GM21723 (cell line): ENCODE results near the gene NDOR1.

Experiments used
- ATAC-seq: cut with Tn5 transposase; IDR thresholded peaks from one replicate; pipeline ENCODE4 v1.9.1; 2021; ENCODE audit warnings: mild to moderate bottlenecking, moderate library complexity; ENCODE audit not compliant: unreplicated experiment

Gene NDOR1

DNA sequence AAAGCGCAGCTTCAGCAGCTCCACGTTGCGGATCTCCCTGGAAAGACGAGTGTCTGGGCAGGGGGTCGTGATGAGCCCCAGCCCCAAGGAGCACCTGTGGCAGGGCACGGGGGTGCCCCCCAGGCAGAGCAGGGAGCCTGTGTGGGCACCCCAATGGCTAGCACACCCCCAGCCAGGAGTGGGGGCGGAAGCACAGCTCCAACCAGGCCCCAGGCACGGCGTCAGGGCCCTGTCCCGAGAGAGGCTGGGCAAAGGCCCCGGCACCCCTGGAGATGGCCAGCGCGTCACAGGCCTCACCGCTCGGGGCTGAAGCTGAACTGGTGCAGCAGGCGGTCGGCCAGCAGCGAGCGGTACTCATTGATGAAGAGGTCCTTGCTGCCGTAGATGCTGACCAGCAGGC, 25.0 kb upstream of the NDOR1 start:
- no peak for ATAC-seq

DNA sequence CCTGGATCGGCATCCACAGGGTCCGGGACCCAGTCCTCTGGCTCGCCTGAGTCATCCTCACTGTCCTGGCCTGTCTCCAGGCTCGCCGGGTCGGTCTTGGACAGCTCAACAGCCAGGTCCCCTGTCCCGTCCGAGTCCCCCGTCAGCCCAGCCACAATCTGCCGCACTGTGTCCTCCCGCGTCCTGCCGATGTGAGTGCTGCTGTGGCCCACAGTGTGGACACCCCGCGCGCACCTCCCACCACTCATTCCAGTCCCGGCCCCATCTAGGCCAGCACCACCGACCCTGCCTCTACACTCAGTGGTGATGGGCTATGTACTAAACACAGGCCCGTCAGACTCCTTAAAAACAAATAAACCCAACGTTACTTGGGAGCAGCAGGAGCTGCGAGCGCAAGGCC, 23.8 kb upstream of the NDOR1 start:
- no peak for ATAC-seq

DNA sequence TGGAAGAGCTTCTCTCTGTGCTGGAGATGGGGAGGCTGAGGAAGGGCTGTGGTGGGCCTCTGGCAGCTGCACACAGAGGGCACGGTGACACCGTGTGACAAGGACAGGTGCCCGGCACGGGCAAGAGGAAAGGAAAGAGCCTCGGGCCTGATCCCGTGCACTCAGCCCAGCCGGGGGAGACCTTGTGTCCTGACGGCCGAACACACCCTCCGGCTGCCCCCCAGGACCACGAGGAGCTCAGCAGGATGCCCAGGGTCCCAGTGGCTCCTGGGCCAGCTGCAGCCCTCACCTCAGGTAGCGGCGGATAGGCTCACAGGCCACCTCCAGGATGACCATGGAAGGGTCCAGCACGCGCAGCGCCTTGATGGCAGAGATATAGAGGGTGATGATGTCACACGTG, 22.7 kb upstream of the NDOR1 start:
- no peak for ATAC-seq

DNA sequence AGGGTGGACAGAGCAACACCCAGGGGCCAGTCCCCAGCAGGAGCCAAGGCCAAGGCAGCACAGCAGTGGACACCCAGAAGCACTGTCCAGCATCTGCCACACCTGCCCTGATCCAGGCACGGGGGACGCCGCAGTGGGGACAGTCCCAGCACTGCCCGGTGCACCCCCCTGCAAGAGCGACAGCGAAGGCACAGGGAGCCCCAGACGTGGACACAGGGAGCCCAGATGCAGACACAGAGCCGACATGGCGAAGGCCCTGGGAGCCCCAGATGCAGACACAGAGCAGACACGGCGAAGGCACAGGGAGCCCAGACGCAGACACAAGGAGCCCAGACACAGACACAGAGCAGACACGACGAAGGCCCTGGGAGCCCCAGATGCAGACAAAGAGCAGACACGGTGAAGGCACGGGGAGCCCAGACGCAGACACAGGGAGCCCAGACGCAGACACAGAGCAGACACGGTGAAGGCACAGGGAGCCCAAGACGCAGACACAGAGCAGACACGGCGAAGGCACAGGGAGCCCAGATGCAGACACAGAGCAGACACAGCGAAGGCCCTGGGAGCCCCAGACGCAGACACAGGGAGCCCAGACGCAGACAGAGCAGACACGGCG, 21.4 kb upstream of the NDOR1 start:
- no peak for ATAC-seq

DNA sequence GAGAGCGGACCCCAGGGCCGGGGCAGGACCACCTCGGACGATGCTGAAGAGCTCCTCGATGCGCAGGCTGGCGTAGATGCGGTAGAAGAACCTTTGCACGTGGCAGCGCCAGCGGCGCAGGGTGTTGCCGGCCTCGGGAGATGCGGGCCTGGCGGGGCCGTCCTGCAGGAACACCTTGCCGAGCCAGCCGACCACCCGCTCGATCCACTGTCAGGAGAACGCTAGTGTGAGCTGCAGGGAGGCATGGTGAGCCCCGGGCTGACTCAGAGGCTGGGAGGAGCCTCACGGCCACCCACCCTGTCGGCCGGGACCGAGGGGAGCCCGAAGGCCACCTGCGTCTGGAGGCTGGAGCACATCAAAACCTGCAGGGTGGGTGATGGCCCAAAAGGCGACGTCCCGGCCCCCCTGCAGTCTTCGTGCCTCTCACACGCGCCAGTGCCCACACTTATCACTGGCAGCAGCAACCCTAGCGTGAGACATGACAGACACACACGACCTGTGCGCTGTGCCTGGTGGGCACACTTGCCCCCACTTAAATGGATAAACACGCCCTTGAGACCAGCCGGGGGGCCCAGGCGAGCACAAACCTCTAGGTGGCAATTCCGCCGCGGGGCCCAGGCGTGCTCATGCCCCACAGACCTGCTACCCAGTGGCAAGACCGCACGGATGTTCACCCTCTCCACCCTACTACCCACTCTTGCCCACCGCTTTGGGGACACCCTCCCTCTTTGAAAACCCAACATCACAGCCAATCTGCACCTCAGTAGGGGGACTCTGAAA, 20.4 kb upstream of the NDOR1 start:
- ATAC-seq: no peak

DNA sequence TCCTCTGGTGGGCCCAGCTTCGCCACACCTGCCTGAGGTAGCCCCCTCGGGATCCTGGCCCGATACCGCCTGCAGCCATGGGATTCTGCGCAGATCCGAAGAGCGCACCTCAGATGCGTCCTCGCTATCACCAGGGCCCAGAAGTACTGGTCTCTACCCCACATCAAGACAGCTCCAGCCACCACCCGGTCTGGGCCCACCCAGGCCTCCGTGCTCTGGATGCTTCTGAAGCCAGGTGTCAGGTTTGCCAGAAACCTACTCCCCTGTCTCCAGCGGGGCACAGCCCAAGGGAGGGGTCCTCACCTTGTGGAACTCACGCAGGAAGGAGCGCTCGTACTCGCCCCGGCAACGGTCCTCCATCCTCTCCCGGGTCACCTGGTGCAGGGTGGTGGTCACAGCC, 19.6 kb upstream of the NDOR1 start:
- no peak for ATAC-seq

DNA sequence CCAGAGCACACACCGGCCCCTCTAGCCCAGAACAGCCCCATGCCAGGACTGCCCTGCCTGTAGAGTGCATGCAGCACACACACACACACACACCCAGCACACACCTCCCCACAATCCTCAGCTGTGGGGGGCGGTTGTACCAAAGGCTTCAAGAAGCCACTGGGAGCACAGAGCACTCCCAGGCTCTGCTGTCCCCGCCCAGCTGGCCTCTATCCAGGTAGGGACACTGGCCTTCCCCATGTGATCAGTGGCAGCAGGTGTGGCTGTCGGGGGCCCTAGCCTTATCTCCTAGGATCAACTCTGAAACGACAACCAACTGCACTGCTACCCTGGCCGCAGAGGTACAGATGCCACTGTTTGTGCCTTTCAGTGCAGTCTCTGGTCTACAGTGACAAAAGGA, 19.1 kb upstream of the NDOR1 start:
- ATAC-seq: no peak

DNA sequence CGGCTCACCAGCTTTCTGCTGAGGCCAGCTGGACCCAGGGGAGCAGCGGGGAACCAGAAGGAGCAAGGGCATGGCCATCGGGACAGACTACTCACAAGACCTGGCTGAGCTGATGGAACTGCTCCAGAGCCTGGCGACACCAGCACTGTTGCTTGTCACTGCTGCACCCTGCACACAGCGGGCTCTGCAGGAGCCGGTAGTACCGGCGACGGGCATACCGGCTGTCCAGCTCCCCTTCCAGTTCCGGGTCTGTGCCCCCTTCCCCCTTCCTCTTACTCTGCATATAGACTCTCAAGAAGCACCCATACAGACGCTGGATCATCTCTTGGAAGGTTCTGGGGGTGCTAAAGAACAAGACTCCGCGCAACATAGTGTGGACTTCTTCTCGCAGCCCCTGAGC, 18.1 kb upstream of the NDOR1 start:
- ATAC-seq: no peak

DNA sequence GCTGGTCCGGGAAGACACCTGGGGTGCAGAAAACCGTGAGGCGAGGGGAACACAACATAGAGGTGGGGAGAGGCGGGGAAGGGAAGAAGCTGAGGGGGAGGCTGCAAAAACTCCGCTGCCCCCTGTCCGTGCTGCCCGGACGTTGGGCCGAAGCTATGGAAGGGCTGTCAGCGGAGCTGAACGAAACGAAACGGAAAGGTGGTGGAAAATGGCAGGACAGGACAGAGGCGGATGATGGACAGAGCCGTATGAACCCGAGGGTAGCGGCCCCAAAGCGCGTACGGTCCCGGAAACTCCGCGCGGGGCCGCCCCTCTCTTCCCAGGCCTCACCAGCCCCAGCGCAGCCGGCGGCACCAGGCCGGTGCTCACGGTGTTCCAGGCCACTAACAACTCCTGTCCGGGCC, 17.4 kb upstream of the NDOR1 start:
- ATAC-seq: no peak

DNA sequence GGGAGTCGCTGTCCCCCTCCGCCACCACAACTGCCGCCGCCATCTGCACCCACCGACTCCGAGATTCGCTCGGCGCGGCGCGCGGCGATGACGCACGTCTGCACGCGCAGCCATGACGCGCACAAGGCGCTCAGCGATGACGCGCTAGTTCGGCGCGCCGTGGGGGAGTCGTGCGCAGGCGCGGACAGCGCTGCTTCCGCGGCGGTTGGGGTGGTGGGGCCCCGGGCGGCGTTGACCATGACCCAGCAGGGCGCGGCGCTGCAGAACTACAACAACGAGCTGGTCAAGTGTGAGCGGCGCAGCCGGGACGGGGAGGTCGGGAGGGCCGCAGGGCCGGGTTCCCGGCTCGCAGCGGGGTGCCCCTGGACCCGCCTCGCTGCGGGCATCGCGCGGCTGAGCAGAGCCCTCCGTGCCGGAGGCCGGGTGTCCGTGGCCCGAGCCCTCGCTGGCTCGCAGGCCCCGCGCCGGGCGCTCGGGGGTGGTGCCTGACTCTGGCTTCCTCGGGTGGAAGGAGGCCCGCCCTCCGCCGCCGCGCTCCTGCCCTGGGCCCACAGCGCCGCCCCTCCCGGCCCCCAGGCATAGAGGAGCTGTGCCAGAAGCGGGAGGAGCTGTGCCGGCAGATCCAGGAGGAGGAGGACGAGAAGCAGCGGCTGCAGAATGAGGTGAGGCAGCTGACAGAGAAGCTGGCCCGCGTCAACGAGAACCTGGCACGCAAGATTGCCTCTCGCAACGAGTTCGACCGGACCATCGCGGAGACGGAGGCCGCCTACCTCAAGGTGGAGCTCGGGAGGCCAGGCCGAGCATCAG, 16.8 kb upstream of the NDOR1 start, which contains the start of the genes ANAPC2 and SSNA1:
Gene ANAPC2 (minus strand): TSS at position 71 of the 807 bp plus-strand sequence. CDS start 28 bp downstream, at position 43.
Gene SSNA1 (plus strand): TSS at position 187 of the 807 bp plus-strand sequence. CDS start 51 bp downstream, at position 238.
- ATAC-seq: peak; percentile 72

DNA sequence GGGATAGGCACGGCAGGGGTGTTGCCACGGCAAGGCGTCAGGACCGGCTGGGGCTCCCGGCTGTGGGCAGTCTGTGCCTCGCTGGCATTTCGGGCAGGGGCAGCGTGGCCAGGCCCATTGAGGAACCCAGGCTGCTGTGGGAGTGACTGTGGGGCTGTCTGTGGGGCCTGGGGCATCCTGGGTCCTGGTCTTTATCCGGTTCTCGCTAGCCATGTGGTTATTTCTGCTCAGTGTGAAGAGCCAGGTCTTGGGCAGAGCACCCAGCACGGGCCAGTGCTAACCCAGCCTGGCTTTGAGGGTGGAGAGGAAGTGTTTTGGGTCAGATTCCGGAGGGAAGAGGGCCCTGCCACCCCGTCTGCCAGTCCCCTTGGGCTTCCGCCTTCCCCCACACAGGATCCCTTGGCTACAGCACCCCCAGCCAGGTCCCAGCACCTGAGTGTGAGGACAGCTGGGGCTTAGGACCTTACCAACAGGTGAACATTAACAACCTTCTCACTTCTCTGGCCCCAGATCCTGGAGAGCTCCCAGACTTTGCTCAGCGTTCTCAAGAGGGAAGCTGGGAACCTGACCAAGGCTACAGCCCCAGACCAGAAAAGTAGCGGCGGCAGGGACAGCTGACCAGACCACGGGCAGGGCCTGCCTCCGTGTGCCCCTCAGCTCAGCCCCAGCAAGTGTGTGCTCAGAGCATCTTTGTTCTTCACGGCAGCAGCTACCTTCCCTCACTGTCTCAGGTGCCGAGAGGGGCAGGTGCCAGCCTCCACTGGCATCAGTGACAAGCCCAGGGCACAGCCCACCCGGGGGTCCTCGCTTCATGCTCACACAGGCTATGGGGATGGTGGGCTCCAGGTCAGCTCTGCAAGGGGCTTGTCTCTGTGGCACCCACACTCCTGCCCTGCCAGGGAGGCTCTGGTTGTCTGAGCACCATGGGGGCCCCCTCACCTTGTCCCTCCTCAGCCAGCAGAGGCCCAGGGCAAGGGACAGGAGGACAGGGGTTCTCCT, 15.9 kb upstream of the NDOR1 start:
- ATAC-seq: no peak

DNA sequence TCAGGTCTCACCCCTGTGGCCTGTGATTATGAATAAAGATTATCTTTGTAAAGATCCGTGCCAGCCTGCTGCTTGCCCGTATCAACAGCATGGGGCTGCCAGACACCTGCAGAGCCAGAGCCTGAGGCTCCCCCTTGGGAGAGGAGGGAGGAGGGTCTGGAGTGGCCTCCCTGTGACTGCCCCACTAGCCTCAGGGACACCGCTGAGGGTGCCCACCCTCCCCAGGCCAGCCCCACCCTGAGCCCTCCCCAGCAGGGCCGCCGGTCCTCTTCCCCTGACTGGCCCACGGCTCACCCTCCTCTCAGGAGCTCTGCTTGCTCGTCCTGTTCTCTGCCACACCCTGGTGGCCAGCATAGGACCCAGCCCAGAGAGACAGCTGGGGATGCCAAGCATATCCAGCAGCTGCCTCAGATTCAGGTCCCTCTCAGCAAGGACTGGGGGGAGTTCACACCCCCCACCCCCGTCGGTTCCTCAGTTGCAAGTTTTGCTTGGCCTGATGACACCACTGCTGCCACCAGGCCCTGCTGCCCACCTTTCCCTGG, 15.1 kb upstream of the NDOR1 start:
- ATAC-seq: no peak

DNA sequence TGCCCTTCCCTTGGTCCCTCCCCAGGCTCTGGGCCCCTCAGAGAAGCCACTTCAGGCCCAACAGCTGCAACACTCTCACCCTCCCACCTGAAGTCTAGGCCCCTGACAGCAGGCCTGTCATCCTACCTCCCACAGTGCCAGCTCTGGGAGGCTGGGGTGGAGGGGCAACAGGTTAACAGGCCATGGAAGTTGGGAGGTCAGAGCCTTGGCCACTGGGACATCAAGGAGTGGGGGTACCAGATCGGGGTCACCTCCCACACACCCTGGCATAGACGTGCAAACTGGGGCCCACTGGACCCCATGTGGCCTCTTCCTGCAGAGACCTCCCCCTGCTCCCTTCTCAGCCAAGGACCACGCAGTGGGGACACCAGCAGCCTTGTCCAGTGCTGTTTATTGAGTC, 14.3 kb upstream of the NDOR1 start:
- ATAC-seq: no peak

DNA sequence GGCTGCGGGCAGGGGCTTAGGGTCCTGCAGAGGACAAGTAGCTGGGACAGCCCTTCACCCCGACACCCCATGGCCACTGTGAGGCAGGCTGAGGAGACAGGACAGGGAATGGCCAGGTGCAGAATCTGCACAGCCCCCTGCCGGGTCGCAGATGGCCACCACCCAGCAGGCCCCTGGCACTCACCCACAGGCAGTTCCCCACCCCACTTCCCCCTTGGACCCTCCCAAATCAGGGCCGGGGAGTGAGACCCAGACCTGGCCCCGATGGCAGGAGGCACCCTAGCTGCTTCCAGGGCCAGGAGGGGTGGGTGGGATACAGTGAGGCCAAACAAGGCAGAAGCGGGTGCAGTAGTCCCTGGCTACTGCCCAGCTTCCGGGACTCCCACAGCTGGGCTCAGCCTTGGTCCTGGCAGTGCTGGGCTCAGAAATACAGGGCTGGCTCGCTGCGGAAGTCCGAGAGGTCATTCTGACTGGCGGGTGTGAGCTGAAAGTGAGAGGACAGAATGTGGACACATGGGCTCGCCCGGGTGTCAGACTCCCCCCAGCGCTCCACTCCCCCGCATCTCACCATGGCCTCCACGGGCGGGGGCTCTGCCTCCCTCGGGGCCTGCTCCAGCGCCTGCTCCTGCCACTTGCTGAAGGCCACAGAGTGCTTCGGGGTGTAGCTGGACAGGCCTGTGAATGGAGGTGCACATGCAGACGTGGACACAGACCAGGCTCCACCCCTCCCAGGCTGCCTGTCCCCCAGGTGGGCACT, 13.6 kb upstream of the NDOR1 start:
- no peak for ATAC-seq

DNA sequence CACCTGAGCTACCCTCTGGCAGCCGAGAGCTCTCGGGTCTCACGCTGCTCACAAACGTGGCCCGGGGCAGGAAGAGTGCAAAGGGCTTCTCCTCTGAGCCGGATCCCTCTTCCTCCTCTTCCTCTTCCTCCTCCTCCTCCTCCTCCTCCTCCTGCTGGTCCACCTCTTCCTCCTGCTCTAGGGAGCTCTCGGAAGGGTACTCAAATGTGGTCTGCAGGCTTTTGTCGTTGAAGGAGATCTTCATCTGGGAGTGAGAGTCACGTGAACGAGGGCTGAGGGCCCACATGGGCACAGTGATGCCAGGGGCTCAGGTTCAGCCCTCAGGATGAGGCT, 13.1 kb upstream of the NDOR1 start:
- no peak for ATAC-seq

DNA sequence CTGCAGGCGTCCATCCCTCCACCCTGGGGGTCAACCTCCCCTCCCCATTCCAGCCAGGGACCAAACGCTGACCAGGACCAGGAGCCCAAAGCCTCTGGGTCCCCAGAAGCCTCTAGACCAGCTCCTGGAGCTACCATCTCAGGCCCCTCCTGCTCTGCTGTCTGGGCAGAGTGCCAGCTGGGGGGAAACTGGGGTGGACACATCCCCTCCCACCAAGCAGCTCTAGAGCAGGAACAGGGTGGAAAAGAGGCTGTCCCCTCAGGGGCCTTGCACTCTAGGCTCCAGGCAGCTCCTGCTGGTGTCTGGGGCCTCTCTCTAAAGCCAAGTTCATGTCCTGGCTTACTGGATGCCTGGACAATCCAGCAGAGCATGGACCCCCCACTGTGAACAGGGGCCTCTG, 12.6 kb upstream of the NDOR1 start:
- no peak for ATAC-seq

DNA sequence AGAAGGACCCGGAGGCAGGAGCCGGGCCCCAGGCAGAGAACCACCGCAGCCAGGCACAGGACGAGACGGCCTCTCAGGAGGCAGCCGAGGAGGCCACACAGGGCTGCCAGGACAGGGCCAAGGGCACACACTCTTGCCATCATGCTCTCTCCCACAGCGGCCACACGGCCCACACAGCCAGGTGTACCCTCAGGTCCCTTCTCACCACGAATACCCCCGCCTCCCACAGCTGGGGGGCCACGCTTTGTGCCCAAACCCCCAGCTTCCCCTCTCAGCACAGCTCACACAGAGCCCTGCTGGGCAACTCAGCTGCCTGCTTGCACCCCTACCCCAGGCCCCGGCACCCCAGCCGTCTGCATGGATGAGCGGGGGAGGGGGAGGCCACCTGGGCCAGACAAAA, 11.7 kb upstream of the NDOR1 start:
- ATAC-seq: no peak

DNA sequence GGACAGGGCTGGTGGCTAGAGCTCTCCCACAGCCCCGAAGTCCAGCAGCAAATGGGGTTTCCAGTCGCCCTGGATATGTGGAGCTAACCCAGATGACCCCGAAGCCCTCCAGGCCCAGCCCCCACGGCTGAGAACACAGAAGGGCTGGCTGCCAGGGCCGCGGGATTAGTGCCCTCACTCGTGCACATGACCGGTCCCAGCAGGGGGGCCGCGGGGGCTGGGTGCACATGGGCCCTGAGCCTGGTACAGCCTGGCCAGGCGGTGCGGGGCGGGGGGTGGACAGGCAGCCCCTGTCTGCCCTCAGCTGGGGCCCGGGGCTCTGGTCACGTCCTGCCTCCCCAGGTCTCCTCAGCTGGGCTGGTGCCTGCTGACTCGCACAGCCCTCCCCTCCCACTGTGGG, 11.1 kb upstream of the NDOR1 start:
- no peak for ATAC-seq

DNA sequence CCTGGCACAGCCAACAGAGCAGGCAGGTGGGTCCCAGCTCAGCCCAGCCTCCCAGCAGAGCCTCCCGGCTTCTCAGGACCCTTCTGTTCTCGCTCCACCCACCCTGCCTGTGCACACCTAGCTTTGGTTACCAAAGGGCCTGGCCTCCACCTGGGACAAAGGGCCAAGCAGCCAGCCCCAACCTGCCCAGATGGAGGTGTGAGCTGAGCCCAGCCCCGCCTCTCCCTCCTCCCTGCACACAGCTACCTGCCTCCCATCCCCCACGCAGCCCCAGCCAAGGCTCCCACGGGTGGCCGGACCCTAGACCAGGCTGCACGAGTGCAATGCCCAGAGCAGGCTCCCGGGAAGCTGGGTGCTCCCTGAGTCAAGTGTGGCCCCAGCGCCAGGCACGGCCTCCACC, 10.6 kb upstream of the NDOR1 start:
- no peak for ATAC-seq
